HG03139 (cell line): ENCODE data around the gene TBC1D10A.

Experiments
- ATAC-seq: cut with Tn5 transposase; IDR thresholded peaks from one replicate; pipeline ENCODE4 v1.9.1; 2021; ENCODE audit not compliant: unreplicated experiment

Gene TBC1D10A, protein sequence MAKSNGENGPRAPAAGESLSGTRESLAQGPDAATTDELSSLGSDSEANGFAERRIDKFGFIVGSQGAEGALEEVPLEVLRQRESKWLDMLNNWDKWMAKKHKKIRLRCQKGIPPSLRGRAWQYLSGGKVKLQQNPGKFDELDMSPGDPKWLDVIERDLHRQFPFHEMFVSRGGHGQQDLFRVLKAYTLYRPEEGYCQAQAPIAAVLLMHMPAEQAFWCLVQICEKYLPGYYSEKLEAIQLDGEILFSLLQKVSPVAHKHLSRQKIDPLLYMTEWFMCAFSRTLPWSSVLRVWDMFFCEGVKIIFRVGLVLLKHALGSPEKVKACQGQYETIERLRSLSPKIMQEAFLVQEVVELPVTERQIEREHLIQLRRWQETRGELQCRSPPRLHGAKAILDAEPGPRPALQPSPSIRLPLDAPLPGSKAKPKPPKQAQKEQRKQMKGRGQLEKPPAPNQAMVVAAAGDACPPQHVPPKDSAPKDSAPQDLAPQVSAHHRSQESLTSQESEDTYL

DNA sequence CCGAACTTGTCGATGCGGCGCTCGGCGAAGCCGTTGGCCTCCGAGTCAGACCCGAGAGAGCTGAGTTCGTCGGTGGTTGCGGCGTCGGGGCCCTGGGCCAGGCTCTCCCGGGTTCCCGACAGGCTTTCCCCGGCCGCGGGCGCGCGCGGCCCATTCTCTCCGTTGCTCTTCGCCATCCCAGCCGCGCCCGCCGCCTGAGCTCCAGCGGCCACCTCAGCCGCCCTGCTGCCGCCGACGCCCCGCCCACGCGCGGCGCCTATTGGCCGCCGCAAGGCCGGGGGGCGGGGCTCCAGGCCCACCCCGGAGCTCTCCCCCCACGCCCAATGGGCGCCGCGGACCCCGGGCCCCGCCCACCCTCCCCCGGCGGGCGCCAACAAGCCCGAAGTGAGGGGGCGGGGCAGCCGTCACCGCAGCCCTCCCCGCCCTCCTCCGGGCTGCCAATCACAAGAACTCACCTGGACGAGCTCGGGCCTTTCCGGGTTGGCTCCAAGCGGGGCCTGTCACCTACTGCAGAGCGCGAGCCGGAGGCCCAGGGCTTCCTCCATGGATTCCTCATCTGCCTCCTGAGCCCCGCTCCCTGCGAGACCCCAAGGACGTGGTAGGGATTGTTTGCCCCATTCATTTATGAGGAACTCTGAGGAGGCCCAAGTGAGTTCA is at the start of gene TBC1D10A:
Gene TBC1D10A (minus strand): TSS at position 236 of the 657 bp plus-strand sequence. CDS start 60 bp downstream, at position 176.
- ATAC-seq: peak; percentile 83

DNA sequence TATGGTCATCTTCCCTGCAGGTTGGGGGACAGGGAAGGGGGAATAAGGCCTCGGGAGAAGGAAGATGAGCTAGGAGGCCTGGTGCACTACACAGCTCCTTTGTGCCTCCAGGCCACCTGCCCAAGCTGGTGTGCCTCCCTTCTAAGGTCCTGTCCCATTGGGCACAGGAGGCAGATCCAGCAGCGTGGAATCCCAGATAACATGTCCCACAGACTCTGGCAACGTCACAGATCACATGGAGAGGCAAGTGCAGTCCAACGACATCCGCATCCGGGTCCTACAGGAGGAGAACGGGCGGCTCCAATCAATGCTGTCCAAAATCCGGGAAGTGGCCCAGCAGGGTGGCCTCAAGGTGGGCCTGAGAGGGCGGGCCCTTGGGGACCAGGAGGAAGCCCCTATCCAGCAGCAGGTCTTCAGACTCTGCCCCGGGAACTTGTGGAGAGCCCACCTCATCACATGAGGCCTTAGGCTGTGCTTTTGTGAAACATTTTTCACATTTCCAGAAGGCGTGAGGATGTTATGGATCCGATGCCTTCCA is 48.6 kb upstream of the TBC1D10A start:
- ATAC-seq: no peak

DNA sequence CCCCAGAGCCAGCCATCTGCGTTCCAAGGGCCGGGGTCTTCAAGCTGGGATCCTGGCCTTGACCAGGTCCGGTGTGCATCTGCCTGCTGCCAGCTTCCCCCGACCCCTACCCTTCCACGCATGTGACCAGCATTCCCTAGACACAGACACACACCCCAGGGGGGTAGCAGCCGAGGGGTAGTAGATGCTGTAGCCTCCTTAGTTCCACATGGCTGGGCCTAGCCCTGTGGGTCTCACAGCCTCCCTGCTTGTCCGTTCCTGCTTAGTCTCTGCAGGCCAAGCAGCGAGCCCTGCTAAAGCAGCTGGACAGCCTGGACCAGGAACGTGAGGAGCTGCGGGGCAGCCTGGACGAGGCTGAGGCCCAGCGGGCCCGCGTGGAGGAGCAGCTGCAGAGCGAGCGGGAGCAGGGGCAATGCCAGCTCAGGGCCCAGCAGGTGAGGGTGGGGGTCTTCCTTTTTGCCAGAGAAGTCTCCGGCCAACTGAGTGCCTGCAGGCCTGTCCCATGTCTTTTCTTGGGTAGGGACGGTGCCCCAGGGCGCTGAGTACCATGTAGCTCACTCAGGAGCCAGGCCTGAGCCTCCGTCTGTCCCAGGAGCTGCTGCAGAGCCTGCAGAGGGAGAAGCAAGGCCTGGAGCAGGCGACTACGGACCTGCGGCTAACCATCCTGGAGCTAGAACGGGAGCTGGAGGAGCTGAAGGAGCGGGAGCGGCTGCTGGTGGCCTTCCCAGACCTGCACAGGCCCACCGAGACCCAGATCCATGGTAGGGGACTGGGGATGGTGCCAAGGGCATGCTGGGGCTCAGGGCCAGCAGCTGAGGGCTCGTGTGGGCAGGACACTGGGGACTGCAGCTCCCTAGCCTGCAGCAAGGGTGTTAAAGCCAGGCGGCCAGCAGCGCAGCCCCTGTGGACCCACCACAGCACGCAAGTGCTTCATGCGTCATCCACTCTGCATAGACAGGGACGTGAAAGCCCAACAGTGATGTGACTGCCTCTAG is 46.9 kb upstream of the TBC1D10A start:
- no peak for ATAC-seq

DNA sequence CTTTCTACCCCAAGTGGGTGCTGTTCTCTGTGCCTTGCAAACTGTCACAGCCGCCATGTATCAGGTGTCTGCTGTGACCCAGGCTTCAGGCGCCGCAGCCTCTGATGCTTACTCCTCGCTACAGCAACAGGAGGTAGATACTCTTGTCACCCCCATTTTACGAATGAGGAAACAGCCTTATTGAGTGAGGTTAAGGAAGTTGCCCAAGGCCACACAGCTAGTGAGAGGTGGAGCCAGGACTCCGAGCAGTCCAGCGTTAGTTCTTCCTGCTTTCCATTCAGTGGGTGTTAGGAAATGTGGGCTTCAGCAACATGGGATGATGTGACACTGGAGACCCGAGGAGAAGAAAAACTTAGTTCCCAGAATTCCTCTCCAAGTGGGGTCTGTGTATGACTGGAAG is 46.2 kb upstream of the TBC1D10A start:
- no peak for ATAC-seq

DNA sequence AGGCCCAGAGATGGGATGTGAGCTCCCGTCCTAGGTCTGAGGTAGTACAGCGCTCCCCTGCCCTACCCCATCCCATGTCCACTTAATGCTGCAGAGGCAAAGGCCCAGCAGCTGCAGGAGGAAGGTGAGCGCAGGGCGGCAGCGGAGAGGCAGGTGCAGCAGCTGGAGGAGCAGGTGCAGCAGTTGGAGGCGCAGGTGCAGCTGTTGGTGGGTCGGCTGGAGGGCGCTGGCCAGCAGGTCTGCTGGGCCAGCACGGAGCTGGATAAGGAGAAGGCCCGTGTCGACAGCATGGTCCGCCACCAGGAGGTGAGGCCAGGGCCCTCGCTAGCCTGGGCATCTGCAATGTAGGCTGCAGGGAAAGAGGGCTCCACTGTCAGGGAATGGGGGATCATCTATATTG is 45.2 kb upstream of the TBC1D10A start:
- ATAC-seq: no peak

DNA sequence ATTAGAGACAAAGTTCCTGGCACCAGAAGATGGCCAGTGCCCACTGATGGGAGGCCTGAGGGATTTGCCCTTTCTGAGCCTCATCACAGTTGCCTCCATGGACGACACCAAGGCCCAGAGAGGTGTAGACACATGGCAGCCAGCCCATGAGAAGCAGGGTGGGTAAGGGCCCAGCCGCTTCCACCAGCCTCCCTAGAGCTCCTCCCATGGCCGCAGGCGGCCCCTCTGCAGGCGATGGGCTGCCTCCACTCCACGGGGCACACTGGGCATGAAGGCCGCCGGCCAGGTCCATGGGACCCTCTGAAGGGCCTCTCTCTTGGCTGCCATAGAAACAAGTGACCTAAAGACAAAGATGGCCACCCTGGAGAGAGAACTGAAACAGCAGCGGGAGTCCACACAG is 44.6 kb upstream of the TBC1D10A start:
- no peak for ATAC-seq

DNA sequence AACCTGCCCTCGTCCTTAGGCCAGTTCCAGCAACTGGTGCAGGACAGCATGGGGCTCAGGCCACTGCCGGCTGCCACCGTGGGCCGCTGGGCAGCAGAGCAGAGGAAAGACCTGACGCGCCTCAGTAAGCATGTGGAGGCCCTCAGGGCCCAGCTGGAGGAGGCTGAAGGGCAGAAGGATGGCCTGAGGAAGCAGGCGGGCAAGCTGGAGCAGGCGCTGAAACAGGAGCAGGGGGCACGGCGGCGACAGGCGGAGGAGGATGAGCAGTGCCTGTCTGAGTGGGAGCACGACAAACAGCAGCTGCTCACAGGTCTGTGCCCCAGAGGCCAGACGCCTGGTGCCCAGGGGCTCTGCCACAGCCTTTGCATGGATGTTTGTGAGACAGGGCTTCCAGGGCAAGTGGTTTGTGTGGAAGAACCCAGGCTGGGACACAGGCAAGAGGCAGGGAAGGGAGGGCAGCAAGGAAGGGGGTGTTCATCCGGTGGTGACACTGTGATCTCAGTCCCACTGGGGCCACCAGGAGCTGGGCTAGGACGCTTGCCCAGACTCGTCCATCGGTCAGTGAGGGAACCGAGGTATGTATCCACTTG is 44.0 kb upstream of the TBC1D10A start:
- ATAC-seq: no peak

DNA sequence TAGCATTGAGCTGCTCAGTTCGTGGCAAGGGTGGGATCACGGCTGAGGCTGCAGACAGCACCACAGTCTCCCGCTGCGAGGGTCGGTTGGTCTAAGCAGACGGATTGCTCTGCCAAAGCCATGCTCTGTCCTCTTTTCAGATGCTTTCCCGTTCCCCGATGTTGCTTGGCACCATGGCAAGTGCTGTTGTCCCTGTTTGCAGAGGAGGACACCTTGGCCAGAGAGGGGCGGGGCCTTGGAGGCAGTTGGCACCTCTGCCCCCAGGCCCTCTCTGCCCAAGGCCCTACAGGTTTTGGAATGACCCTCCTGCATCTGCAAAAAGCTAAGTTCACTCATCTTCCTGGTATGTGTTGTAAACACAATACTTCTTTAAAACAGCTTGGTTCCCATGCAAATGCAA is 41.7 kb upstream of the TBC1D10A start:
- ATAC-seq: no peak

DNA sequence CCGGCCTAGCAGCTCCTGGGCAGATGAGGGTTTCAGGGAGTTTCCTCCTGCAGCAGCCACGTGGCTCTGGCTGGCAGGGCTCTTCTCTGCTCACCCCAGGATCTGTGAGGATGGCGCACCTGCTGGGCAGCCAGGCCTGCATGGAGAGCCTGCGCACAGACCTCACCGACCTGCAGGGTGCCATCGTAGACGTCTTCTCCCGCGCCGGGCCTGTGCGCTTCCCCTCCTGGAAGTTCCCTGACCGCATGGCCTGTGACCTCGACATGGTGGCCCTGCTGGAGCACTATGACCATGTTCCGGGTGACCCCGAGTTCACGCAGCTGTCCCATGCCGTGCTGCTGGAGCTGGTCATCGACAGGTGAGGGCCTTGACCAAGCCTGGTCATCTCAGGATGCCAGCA is 39.1 kb upstream of the TBC1D10A start:
- ATAC-seq: no peak

DNA sequence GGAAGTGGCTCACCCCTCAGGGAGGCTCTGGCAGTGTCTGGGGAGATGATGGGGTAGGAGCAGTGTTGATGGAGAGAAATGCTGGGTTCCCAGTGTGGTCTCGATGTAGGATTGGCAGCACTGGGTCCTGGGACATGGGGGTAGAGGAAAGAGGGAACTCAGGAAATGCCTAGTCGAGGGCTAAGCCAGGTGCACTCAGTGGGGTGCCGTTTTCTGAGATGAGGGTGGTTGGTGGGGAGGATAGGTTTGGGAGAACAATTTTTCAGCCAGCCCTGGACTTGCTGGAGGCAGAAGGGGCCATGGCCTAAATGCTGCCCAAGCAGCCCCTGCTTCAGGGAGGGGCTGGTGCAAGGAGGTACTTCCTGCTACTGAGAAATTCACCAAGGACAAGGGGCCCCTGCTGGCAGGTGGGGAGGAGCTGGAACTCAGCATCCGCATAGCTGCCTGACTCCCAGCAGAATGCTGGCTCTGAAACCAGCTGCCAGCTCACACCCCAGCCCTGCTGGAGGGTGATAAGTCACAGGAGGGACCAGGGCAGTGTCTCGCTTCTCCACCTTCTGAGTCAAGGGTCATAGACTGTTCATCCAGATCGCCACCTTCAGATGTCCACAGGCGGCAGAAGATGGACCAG is 36.0 kb upstream of the TBC1D10A start:
- ATAC-seq: no peak

DNA sequence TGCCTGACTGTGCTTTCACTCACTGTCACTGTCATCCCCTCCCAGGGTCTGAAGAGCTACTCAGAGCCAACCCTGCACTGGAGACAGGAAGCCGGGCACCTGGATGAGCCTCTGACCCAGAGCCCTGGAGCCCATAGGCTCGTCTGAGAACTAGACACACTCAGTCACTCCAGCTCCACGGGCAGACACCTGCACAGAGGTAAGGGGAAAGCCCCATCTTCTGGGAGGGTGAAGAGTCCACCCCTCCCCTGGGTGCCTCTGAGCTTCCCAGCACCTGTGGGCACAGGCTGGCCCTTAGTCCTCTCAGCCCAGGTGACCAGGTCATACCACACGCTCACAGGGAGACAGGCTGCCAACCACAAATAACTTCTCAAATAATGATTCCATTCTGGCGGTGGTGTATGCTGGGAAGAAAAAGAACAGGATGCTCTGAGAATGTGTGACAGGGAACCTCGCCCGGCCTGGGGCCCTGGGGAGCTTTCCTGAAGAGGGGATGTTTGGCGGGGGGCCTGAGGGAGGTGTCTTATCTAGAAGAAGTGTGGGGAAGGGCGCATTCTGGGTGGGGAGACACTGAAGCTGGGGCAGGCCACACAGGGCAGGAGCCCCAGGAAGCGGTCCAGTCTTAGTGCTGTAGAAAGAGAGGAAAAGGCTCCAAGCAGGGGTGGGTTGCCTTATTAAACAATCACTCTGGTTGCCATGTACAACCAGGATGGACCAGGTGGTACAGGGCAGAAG is 35.3 kb upstream of the TBC1D10A start:
- ATAC-seq: no peak

DNA sequence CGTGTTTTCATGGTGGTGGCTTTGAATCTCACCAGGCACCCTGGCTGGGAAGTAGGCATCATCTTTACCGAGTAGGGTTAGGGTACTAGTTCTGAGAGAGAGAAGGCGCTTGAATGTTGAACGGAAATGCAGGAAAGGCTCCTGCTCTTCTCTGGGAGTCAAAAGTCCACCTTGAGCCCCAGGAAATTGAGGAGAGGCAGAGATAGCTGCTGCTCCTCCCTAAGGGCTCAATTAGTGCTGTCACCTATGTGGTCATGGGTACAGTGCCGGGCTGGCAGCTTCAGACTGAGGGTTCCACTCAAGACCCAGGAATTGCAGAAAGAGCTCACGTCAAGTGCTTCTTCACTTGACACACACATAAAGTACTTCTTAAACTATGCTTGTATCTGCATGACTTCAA is 31.8 kb upstream of the TBC1D10A start:
- no peak for ATAC-seq

DNA sequence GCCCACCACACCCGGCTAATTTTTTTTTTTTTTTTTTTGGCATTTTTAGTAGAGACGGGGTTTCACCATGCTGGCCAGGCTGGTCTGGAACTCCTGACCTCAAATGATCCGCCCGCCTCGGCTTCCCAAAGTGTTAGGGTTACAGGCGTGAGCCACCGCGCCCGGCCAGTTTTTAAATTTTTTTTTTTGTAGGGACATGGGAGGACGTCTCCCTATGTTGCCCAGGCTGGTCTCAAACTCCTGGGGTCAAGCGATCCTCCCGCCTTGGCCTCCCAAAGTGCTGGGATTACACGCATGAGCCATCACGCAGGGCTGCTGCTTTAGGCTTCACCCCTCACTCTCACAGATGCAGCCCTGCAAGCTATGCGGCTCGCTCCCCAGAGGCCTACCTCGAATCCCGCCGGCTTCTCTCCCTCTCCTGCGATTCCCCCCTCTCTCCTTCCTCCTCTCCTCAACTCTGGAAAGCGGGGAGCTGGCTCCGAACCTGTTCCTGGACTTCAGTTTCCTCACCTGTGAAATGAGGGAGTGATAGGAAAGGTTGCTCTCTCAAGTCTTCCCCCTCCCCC is 31.0 kb upstream of the TBC1D10A start:
- no peak for ATAC-seq

DNA sequence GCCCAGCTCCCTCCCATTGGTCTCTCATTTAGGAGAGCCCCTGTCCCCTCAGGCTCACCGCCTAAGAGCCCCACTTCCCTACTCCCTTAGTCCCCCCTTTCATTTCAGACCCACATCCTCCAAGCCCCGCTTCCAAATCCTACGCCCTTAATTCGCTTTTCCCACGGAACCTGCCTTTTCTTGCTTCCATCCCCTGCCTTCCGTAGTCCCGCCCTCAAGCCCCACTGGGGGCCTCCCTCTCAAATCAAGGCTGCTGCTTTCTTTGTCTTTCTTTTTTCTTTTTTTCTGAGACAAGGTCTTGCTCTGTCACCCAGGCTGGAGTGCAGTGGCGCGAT is 30.5 kb upstream of the TBC1D10A start:
- no peak for ATAC-seq

DNA sequence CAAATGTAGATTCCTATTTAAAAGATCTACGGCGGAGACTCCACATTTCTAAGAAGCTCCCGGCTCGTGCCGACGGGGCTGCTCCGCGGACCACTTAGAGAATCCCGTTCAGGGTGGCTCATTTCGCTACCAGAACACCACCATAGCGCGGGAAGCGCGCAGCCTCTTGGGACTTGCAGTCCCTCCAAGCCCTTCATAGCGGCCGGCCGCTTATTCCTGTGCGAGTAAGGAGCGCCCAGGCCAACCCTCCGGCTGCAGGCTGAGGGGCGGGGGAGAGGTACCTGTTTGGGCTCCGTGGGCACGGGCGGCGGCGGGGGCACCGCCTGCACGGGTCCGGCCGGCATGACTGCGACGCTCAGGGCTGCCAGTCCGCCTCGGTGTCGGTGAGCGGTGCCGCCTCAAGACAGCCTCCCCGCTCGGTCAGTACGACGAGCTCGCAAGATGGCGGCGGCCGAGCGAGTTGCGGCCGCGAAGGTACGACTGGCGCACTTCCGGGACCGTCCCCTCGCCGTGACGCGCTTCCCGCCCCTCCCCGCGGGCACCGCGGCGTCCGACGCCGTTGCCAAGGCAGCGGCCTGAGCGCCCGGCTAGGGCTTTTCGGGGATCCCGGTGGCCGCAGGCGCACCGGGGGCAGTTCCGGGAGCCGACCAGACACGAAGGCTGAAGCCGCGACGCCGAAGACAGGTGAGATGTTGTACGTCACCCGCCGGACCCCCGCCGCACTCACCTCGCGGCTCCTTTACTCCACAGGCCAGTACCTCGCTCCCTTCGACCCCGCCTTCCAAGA is 29.9 kb upstream of the TBC1D10A start, which contains the start of the genes CCDC157 and SF3A1:
Gene CCDC157 (plus strand): TSS at position 559 of the 787 bp plus-strand sequence. CDS start 8,994 bp downstream, outside the sequence.
Gene SF3A1 (minus strand): TSS at position 446 of the 787 bp plus-strand sequence. CDS start 102 bp downstream, at position 344.
- peak; percentile 83 for ATAC-seq

DNA sequence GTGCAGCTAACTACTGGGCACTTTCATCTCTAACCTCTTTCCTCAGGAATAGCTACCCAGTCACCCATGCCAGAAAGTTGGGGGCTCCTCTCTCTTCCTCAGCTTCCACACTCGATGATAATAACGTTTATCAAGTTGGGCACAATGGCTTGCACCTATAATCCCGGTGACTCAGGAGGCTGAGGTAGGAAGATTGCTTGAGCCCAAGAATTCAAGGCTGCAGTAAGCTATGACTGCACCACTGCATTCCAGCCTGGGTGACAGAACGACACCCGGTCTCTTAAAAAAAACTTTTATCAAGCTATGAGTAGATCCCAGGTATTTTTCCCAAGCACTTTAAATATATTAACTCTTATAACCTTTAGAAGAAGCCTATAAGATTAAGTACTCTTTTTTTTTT is 27.9 kb upstream of the TBC1D10A start:
- no peak for ATAC-seq

DNA sequence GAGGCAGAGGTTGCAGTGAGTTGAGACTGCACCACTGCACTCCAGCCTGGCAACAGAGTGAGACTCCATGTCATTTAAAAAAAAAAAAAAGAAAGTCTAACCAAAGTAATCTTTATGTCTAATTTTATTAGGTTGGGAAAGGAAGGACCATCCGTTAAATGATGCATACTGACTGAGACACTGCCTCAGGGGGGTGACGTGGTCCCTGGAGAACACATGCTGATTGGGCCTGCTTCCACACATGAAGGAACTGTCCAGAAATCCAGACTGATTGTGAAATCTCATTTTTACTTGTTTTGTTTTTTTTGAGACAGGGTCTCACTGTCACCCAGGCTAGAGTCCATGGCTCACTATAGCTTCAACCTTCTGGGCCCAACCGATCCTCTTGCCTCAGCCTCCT is 24.5 kb upstream of the TBC1D10A start:
- ATAC-seq: no peak

DNA sequence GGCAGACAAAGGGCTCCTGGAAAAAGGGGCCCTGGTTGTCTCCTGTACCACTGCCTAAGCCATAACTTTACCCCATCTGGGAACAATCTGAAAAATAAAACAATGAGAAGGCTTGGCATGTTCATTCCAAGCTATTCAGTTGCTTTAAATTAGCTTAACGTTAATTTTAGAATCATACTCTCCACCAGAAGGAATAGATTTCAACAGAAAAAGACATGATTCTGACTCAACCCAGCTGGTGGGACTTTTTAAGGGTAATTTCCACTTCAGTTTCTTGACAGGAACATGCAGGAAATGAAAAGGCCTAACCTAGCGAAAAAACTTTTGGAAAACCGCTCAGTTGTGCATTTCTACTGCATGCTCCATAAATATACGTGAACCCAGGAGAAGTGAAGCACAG is 22.1 kb upstream of the TBC1D10A start:
- no peak for ATAC-seq
